Right ventricle myocardium superior (tissue), 1 donor: ENCODE results near the gene HAUS1. TPM values are rescaled to one million over a fixed set of nuclear protein-coding genes. Genes with fewer than 3 reads are reported as not detected.
A peak's percentile ranks its signal among the peaks of the same experiment; 100 is the strongest.

Experiments used
- ATAC-seq: fragments of 200-7000 bp; cut with Tn5 transposase; one replicate; pipeline ENCODE4 v1.9.1; 2020; ENCODE audit warnings: mild to moderate bottlenecking; ENCODE audit not compliant: poor library complexity
- DNase-seq: peaks from one replicate; pipeline ENCODE4 v3.0.0-alpha.2; 2020
- intact Hi-C: fragments of 100-400 bp; cut with DNase I; formaldehyde crosslinking; loops from one replicate; pipeline ENCODE4 v1.11.2; 2022
- total RNA-seq: library from RNA; stranded (reverse); fragmentation: NEBNext Ultra II Directional; extraction: Animal tissue kit (Norgen Biotek cat#: 25700); gene quantifications from one replicate; pipeline ENCODE4 v1.2.1, GENCODE V29; 2021
- donor health status: DM: no; HTN: yes; CAD: no; lungs with severe emphysema.

HAUS1 gene
- total RNA-seq, 1 donor from 2014 or later = 5.5 TPM

DNA sequence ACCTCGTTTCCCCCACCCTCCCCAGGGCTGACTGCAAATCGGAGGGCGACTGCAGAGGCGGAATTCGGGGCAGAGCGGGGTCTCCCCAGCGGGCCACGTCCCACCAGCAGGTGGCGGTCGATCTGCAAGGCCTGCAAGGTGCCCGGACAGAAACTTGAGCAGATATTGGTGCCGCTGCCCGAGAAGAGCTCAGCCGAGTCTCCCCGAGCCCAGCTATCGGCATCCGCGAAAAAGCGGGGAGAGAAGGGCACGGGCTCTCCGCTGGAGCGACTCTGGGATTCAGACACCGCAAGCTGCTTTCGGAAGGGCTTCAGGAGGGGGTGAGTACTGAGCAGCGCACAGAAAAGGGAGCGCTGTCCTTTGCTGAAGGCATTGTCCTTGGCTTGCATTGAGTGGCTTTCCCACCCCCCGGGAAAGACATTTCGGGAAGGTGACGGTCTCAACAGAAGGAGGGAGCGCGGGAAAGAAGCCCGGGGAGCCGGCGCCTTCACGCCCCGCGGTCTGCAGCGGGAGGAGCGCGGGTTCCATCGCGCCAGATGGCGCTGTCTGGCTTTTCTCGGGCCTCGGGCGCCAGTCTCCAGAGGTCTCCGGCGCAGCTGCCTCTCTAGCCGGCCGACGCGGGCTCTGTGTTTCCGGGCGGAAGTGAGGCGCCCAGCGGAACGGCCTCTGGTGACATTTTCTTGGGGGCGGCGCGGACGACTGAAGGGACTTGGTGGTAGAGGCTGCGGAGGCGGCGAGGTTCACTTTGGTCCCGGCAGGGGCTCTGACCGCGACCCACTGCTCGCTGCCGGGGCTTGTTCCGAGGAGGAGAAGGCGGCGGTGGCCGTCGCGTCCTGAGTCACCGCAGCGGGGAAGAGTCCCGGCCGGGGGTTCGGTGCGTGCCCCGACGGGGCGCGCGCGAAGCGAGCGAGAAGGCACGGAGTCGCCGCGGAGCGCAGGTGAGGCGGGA lies 69.5 kb downstream of the HAUS1 start:
- intact Hi-C loops = loop anchor here (5.0 to 10.0 kb wide), 3 partner anchors 94 to 484 kb away; partner anchors contain the start of gene LOXHD1

DNA sequence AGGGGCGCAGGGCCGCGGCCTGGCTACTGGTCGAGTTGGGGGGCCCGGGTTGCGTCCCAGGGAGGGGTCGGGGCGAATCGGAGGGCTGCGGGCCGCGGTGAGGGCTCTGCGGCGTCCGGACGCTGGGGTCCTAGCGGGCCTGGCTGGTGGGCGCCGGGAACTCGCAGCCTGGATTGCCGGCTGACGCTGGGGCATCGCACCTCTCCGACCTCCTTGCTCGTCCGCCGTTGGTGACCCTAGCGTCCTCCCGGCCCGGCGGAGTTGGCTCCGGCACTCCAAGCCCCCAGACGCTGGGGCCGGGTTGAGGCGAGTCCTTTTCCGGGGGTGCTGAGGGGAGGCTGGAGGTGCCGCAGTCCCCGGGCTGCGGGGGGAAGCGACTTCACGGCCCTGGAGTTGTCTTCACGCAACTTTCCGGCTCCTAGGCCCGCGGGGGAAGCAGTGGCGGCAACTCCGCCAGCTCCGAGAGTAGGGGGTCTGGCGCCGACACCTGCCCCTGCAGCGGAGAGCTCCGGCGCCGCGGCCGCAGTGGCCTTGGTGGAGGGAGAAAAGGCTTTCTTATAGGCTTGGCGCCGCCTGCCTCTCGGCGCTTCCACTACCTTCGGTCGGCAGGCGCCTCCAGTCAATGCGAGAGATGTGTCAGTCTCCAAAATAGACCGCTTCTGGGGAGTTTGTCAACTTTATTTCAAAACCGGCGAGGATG lies 70.3 kb downstream of the HAUS1 start:
- ATAC-seq (peak; percentile 52), DNase-seq (peak; percentile 55)
- intact Hi-C loops = loop anchor here (5.0 to 10.0 kb wide), 4 partner anchors 38 to 483 kb away; partner anchors contain the start of gene LOXHD1

More for the DNA sequence above, 69.5 kb downstream of the HAUS1 start:
- DNase-seq (peak; percentile 97), ATAC-seq (peak; percentile 98)

DNA sequence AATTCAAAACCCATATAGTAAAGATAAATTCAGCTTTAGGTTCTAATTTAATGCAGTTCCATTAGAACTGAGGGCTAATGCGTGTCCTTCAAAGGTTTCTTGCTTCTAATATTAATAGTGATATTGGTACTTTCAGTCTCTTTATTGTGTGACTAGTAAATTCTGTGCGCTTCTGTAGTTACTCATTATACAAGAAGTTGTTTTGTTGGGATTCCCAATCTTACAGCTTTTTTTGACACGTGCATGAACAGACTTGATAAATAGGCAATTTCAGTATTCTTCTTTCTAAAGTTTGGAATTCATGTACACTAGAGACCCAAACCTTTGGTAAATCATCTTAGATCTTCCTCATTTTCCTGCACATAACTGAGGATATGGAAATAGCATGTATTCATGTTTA lies 71.8 kb downstream of the HAUS1 start:
- no peak for DNase-seq
- ATAC-seq = no peak
- intact Hi-C loops = loop anchor here (5.0 to 10.0 kb wide), 2 partner anchors 36 to 159 kb away; a partner anchor contains a TSS

Other genes starting within 250 kb of the HAUS1 start
- gene EPG5, start 137.1 kb upstream of the HAUS1 start, total RNA-seq = 18.9 TPM
- 2.4 TPM for gene PSTPIP2, start 32.1 kb upstream of the HAUS1 start, total RNA-seq
- 1,824 TPM for gene ATP5F1A, start 6.1 kb upstream of the HAUS1 start, total RNA-seq